Raji (cell line): ENCODE data around the gene ZBTB17.

Experiments used
- POLR2A ChIP-seq: IDR thresholded peaks from 2 replicates; pipeline ENCODE4 v1.6.1; 2011; ENCODE audit warnings: low read depth, low read length, control low read depth; ENCODE audit not compliant: insufficient read depth

ZBTB17 gene

DNA sequence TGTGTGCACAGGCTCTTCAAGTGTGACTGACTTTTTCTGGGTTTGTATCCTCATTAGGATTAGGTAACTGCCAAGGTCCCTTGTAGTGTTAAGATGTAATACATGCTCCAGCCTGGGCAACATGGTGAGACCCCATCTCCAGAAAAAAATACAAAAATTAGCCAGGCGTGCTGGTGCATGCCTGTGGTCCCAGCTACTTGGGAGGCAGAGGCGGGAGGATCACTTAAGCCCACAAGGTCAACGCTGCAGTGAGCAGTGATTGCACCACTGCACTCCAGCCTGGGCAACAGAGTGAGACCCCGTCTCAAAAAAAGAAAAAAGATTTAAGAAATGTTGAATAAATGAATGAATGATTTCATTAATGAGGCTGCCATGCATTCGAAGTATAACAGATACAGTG, 15.1 kb downstream of the ZBTB17 start:
- TF ChIP-seq POLR2A: no peak

GRCh38 chr1:15959827-15960446, 16.0 kb downstream of the ZBTB17 start:
- TF ChIP-seq POLR2A: no peak

- no peak for TF ChIP-seq POLR2A
Measured at GRCh38 chr1:15959424-15959823, 16.5 kb downstream of the ZBTB17 start.

GRCh38 chr1:15958793-15959192, 17.1 kb downstream of the ZBTB17 start:
- no peak for TF ChIP-seq POLR2A

DNA sequence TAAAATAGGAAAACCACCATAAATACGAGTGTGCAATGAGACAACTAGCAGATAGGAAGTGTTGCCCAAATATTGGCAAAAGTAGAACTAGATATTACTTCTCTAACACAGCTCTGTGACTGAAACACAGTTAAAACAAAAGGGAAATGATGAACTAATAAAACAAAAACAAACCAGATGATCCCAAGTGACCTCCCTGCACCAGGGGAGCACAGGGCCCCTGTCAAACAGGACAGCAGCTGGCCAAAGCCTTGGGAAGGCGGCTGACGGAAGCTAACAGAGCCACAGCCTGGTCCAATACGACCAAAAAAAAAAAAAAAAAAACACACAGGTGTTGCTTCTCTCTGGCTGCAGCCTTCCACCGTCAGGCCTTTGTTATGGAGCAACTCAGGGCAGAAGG, 17.8 kb downstream of the ZBTB17 start:
- TF ChIP-seq POLR2A: no peak

DNA sequence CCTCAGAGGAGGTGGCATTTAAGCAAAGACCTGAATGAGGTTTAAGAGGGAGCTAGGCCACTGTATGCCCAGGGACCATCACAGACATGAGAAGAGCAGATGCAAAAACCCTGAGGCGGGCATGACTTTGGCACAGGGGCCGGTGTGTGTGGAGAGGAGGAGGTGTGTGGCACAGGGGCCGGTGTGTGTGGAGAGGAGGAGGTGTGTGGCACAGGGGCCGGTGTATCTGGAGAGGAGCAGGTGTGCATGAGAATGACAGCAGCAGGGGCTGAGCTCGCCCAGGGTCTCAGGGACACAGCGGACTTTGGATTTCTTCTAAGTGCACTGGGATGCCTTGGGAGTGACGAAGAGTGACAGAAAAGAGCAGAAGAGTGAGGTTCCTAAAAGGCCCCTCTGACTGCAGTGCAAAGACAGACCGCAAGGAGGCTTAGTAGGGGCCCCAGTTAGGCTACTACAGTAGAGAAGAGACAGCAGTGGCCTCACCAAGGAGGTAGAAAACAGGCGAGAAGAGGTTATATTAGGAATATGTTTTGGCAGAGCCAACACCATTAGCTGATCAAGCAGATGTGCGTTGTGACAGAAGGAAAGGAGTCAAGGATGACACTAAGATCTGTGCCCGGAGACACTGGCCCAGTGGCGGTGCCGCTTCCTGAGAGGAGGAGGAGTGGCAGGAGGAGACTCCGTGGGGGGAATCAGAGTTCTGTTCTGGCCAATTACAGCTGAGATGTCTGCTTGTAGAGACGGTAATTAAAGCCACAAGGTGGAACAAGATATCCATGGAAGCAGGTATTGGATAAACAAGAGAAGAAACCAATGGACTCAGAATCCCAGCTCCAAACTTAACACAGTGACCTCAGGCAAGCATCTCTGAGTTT, 18.4 kb downstream of the ZBTB17 start:
- TF ChIP-seq POLR2A: no peak

DNA sequence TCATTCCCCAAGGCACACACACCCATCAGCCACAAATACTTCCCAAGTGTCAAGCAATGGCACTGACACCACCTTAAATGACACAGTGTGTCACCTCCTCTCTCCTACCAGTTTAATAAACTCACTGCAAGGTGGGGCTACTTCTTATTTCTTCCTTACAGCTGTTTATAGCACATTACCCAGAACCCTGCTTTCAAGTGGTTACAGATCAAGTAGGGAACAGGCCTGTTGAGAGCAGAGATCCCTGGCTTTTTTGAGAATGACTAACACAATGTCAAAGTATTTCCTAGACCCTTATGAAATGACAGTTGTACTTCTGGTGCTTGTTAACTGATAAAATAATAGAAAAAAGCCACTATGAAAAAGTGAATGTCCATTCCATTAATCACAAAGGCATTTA, 19.8 kb downstream of the ZBTB17 start:
- no peak for TF ChIP-seq POLR2A

DNA sequence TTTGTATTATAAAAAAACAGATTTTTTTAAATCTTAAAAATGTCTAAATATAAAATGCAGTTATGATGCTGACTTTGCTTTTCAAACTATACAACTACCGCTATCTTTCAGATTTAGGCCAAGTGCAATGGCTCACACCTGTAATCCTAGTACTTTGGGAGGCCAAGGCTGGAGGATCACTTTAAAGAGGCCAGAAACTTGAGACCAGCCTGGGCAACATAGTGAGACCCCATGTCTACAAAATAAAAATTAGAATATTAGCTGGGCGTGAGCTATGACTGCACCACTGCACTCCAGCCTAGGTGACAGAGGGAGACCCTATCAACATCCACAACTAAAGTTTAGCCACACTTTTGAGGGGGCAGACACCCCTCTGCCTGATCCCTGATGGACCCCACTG, 20.3 kb downstream of the ZBTB17 start:
- TF ChIP-seq POLR2A: no peak

DNA sequence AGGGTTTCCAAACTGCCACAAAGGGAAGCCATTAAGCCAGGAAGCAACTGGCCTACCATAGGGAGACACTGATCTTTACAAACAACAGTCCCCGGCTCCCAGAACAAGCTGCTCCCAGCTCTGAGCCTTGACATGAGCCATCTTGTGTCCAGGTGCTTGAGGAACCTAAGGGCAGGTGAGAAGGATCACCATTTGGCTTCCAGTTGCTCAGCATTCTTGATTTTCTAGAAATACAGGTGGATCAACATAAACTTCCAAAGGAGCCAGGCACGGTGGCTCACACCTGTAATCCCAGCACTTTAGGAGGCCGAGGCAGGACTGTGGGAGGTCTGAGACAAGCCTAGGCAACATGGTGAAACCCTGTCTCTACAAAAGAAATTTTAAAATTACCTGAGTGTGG, 21.6 kb downstream of the ZBTB17 start:
- no peak for TF ChIP-seq POLR2A

GRCh38 chr1:15953791-15954241, 22.1 kb downstream of the ZBTB17 start:
- TF ChIP-seq POLR2A: no peak

DNA sequence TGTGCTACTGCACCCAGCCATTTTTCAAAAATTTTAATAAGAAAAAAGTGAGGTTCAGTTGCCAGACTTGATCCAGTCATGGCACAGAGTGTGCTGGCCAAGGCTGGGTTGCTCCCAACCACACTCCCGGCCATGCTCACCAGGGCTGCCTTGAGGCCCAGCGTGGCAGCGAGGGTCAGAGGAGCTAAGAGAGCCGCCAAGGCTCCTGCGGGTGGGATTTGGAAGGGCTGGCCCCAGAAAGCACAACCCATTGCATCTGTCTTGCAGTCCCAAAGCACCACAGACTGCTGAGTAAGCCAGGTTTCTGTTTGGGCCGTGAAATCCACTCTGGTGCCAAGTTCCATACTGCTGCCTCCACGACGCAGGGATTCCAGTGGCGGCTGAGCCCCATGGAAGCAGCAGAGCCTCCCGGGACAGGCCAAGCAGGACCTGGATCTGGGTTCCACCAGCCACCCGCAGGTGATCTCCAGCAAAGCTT, 22.6 kb downstream of the ZBTB17 start:
- TF ChIP-seq POLR2A: no peak

GRCh38 chr1:15952317-15953258, 23.3 kb downstream of the ZBTB17 start:
- TF ChIP-seq POLR2A: no peak

DNA sequence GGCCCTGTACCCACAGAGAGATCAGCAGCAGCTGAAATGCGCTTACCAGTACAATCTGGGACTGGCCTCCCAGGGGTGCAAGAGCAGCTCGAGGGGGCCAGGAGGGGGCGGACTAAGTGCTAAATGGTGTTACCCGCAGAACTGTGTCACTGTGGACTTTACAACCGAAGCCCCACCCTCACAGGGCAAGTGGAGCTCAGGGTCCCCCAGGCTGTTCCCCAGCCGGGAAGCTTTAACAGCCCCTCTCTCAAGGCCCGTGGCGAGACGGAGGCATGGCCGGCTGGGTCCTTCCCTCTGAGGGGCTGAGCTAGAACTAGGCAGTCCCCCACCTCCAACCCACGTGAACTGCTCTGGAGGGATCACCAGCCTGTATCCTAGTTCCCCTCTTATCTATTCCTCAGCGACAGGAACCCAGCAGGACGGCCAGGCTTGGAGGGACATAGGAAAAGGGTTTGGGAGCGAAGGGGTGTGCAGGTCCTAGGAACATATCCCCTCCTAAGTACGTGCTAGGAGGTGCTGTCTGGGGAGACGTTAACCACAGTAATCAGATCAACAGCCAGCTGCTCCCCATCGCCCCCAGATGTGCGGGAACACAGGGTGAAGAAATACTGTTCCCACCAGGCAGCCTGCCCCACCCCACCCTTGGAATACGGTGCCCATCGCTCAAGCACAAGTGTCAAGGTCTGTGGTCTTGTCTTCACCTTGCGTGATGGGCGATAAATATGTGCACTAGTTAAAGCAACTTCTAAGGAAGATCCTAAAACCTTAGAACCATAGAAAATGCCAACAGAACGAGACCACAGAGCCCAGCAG, 24.4 kb downstream of the ZBTB17 start:
- TF ChIP-seq POLR2A: no peak

- no peak for TF ChIP-seq POLR2A
Measured at GRCh38 chr1:15950763-15951295, 25.1 kb downstream of the ZBTB17 start.
